K562 (cell line): Measurements from ENCODE around the gene RPH3AL. TPM values are rescaled to one million over a fixed set of nuclear protein-coding genes. Genes with fewer than 3 reads are reported as not detected.
A peak's percentile ranks its signal among the peaks of the same experiment; 100 is the strongest.

Experiments
- ATAC-seq: fragments of 200-7000 bp; cut with Tn5 transposase; 3 replicates; pipeline ENCODE4 v1.9.1; 2020; ENCODE audit warnings: moderate library complexity
- BruUV-seq: library from RNA; stranded (reverse); fragments of 400-500 nt; replicated peaks from 2 replicates; lab custom pipeline; 2021; lab: Mats Ljungman, UMichigan
- CTCF ChIA-PET: fragments of 300-600 bp; formaldehyde crosslinking; extraction: SDS; loops from one replicate; lab custom pipeline; 2021; ENCODE audit warnings: low intra/inter-chr PET ratio; lab: Yijun Ruan, JAX
- POLR2A ChIA-PET: fragments of 300-600, 350-650 bp; sonication (Branson Sonifier 250); formaldehyde crosslinking; extraction: SDS; loops from one replicate; lab custom pipeline; 2021; ENCODE audit warnings: antibody characterized with exemption, inconsistent platforms; lab: Yijun Ruan, JAX
- DNase-seq, 4 experiments: peaks; one replicate each; pipeline versions ENCODE4 v3.0.0 to v3.0.0-alpha.2; 2011 to 2018; ENCODE audit warnings: low spot score in 3 of 4, mixed read lengths in 3 of 4; ENCODE audit errors: extremely low read depth in 1 of 4
- FAIRE-seq: peaks from 2 replicates; lab custom pipeline; 2011; peaks lifted over from hg19 to GRCh38; lab: Jason Lieb, UNC
- H2AFZ ChIP-seq: 2 replicates; pipeline ENCODE4 v1.6.0; 2011; ENCODE audit warnings: low read depth, low read length, control low read depth, inconsistent platforms
- H3K27ac ChIP-seq: fragments of 200-600 bp; 3 replicates; pipeline ENCODE4 v1.8.0; 2011; ENCODE audit warnings: low read depth, mild to moderate bottlenecking, control low read depth, inconsistent platforms, low read length, moderate library complexity, mixed read lengths; ENCODE audit errors: extremely low read depth
- H3K27me3 ChIP-seq, 2 experiments: fragments of 300-600 bp in 1 of 2; 2 replicates in 1 of 2; 3 replicates in 1 of 2; pipeline versions ENCODE4 v1.6.0 to v1.8.0; 2011; ENCODE audit warnings: inconsistent platforms in 2 of 2, low read length in 2 of 2, mild to moderate bottlenecking in 1 of 2, mixed read lengths in 1 of 2, moderate library complexity in 1 of 2; ENCODE audit not compliant: control insufficient read depth in 2 of 2, insufficient read depth in 2 of 2
- H3K36me3 ChIP-seq: fragments of 300-600 bp; 3 replicates; pipeline ENCODE4 v1.8.0; 2011; ENCODE audit warnings: mild to moderate bottlenecking, low read length, inconsistent platforms; ENCODE audit not compliant: control insufficient read depth, insufficient read depth
- H3K4me1 ChIP-seq, 2 experiments: fragments of 200-600 bp in 1 of 2; replicated peaks in 1 of 2; 2 replicates in 1 of 2; 3 replicates in 1 of 2; pipeline versions ENCODE4 v1.5.1 to v1.8.0; 2011; ENCODE audit warnings: inconsistent platforms in 2 of 2, low read length in 2 of 2, mild to moderate bottlenecking in 1 of 2, mixed read lengths in 1 of 2, moderate library complexity in 1 of 2; ENCODE audit not compliant: control insufficient read depth in 2 of 2, insufficient read depth in 2 of 2
- H3K4me2 ChIP-seq: 2 replicates; pipeline ENCODE4 v1.6.1; 2011; ENCODE audit warnings: low read length, control low read depth, inconsistent platforms, mixed read lengths; ENCODE audit not compliant: insufficient read depth
- H3K4me3 ChIP-seq: fragments of 200-600 bp; sonication (generic), shearing (Covaris generic); 2 replicates; pipeline ENCODE4 v1.5.1; 2016; ENCODE audit warnings: control low read depth, inconsistent platforms
- H3K79me2 ChIP-seq: fragments of 200-600 bp; 3 replicates; pipeline ENCODE4 v1.8.0; 2011; ENCODE audit warnings: low read length, inconsistent platforms; ENCODE audit not compliant: control insufficient read depth, insufficient read depth
- H3K9ac ChIP-seq, 2 experiments: 2 replicates each; pipeline versions ENCODE4 v1.6.0 to v1.6.1; 2011; ENCODE audit warnings: low read depth in 2 of 2, low read length in 2 of 2, control low read depth in 1 of 2, inconsistent platforms in 1 of 2, mild to moderate bottlenecking in 1 of 2, mixed read lengths in 1 of 2; ENCODE audit not compliant: insufficient read depth in 1 of 2
- H3K9me1 ChIP-seq: one replicate; pipeline ENCODE4 v1.6.0; 2011; ENCODE audit warnings: inconsistent platforms, mild to moderate bottlenecking, low read length, moderate library complexity; ENCODE audit not compliant: control insufficient read depth, insufficient read depth
- H3K9me3 ChIP-seq: replicated peaks from 2 replicates; pipeline ENCODE4 v1.5.1; 2011; ENCODE audit warnings: low read depth, low read length, inconsistent platforms; ENCODE audit not compliant: control insufficient read depth, insufficient read depth
- H4K20me1 ChIP-seq: replicated peaks from 2 replicates; pipeline ENCODE4 v1.6.1; 2011; ENCODE audit warnings: low read length, inconsistent platforms, mixed read lengths; ENCODE audit not compliant: control insufficient read depth, insufficient read depth
- CHD2 ChIP-seq: IDR thresholded peaks from 2 replicates; pipeline ENCODE4 v1.6.1; 2011; ENCODE audit warnings: low read depth, low read length
- MCM7 ChIP-seq, 2 experiments: fragments of 450-650 bp; IDR thresholded peaks; 2 replicates each; pipeline ENCODE4 v1.6.1; 2016 to 2018
- SMARCA4 ChIP-seq: fragments of 450-650 bp; IDR thresholded peaks from 2 replicates; pipeline ENCODE4 v1.6.1; 2016
- THAP12 ChIP-seq: fragments of 250-450 bp; sonication (Bioruptor Pico); IDR thresholded peaks from 2 replicates; pipeline ENCODE4 v1.9.0; 2021; ENCODE audit warnings: mild to moderate bottlenecking, inconsistent platforms
- TSHZ1 ChIP-seq: fragments of 250-450 bp; sonication (Bioruptor Pico); IDR thresholded peaks from 2 replicates; pipeline ENCODE4 v1.4.0; 2020; ENCODE audit warnings: mild to moderate bottlenecking, moderate library complexity
- ZFP36 ChIP-seq: fragments of 150-350 bp; IDR thresholded peaks from 2 replicates; pipeline ENCODE4 v1.6.1; 2018; ENCODE audit warnings: low read length, low read depth; ENCODE audit not compliant: partially characterized antibody
- ZKSCAN8 ChIP-seq: fragments of 200-800 bp; sonication (Bioruptor generic); IDR thresholded peaks from 2 replicates; pipeline ENCODE4 v1.6.1; 2016; ENCODE audit warnings: missing genetic modification characterization, missing compliant biosample characterization
- WGBS: fragments of 100-300 bp; shearing (Covaris generic); methylation state at CpG from one replicate; pipeline ENCODE4 v1.1.6; 2016; ENCODE audit warnings: low coverage, mixed read lengths; ENCODE audit not compliant: insufficient coverage; ENCODE audit errors: missing lambda C conversion rate; 5-methylcytosine and 5-hydroxymethylcytosine counted together
- in situ Hi-C: fragments of 300-500 bp; cut with MboI; formaldehyde crosslinking; loops from 4 replicates; pipeline ENCODE4 v1.15.0; 2018; ENCODE audit warnings: inconsistent platforms, mixed read lengths
- intact Hi-C: fragments of 100-400 bp; cut with micrococcal nuclease; formaldehyde crosslinking; loops from 2 replicates; pipeline ENCODE4 v1.14.2; 2022
- polyA plus RNA-seq, 8 experiments: library from polyadenylated mRNA; depleted of rRNA in 4 of 8; stranded (reverse) in 5 of 8; unstranded in 3 of 8; fragments of >200 nt; fragmentation: Nextera tagmentation in 2 of 8; fragmentation: Illumina TruSeq in 1 of 8; extraction: Ambion mirVana in 2 of 8; extraction: Trizol in 1 of 8; gene quantifications; 2 replicates each; pipeline versions ENCODE4 v1.2.1 to v1.2.3, GENCODE V29; 2011 to 2014; ENCODE audit warnings: inconsistent platforms in 1 of 8, missing spikeins in 1 of 8
- total RNA-seq, 7 experiments: library from RNA; depleted of rRNA in 6 of 7; stranded (reverse); fragments of >200 nt in 6 of 7; fragmentation: Illumina TruSeq in 2 of 7; extraction: Trizol in 2 of 7; gene quantifications; 2 replicates each; pipeline versions ENCODE4 v1.2.1 to v1.2.3, GENCODE V29; 2011 to 2021; ENCODE audit warnings: low replicate concordance in 1 of 7

RPH3AL gene
- total and polyA plus RNA-seq, 9 of the 15 experiments (the other 6 are each of a cell fraction or from before 2014, with no cell fraction given) = 0.18 to 1.7 (median 0.39) TPM

GRCh38 chr17:278676-279059, 73.9 kb downstream of the RPH3AL start:
- H2AFZ ChIP-seq = no peak overlapping the region
- no peak overlapping the region for H3K4me2 ChIP-seq
- H3K4me1 ChIP-seq = no peaks in the 10 kb centered on the region; a peak in 1 of 5 replicates
- 0% methylated on average over 5 of the region's 5 CpGs for WGBS
- intact Hi-C loops = no loop called here
- FAIRE-seq (no peak), ATAC-seq (no peak), DNase-seq (no peak)
- H3K27ac ChIP-seq = no peak overlapping the region
- H3K27me3 ChIP-seq = peaks cover 2 to 28% of the 10 kb centered on the region in 2 experiments; a peak in 2 of 5 replicates
- POLR2A ChIA-PET = no interaction called here
- BruUV-seq = no TSS peak
- no peaks in the 10 kb centered on the region for H4K20me1 ChIP-seq
- no peak overlapping the region for H3K9ac ChIP-seq
- H3K9me3 ChIP-seq = no peaks in the 10 kb centered on the region
- in situ Hi-C loops = no loop called here
- H3K9me1 ChIP-seq = no peaks in the 10 kb centered on the region
- CTCF ChIA-PET = no interaction called here
- H3K79me2 ChIP-seq = no peaks in the 10 kb centered on the region
- no peak for TF ChIP-seq THAP12 (CRISPR knock-in tag)
- H3K4me3 ChIP-seq = no peak overlapping the region
- no peaks in the 10 kb centered on the region for H3K36me3 ChIP-seq

GRCh38 chr17:278055-278675, 74.4 kb downstream of the RPH3AL start:
- ChIA-PET POLR2A (no interaction called here), CTCF (no interaction called here)
- H3K27me3 ChIP-seq = peaks cover 2 to 23% of the 10 kb centered on the region in 2 experiments; a peak in 2 of 5 replicates
- no peaks in the 10 kb centered on the region for H3K79me2 ChIP-seq
- TF ChIP-seq CHD2 = peak; percentile 67; the same call in 1 of the 2 replicates
- peak; percentile 61 for TF ChIP-seq ZFP36
- TF ChIP-seq ZKSCAN8 (CRISPR knock-in tag) = no peak
- TF ChIP-seq SMARCA4 = no peak
- TF ChIP-seq MCM7 (IDR thresholded peaks at IDR 0.05) = no peak
- no peak for TF ChIP-seq TSHZ1 (CRISPR knock-in tag)
- H3K4me1 ChIP-seq = no peaks in the 10 kb centered on the region; a peak in 1 of 5 replicates
- no peak overlapping the region for H3K4me2 ChIP-seq
- H4K20me1 ChIP-seq = no peaks in the 10 kb centered on the region
- ATAC-seq = no peak
- in situ Hi-C loops = no loop called here
- BruUV-seq = no TSS peak
- H3K9me1 ChIP-seq = no peaks in the 10 kb centered on the region
- H3K4me3 ChIP-seq = no peak overlapping the region
- intact Hi-C loops = no loop called here
- FAIRE-seq = no peak
- H3K9ac ChIP-seq = no peak overlapping the region
- no peak overlapping the region for H3K27ac ChIP-seq
- whole genome bisulfite sequencing = 6% methylated on average over 10 of the region's 12 CpGs
- H3K9me3 ChIP-seq = no peaks in the 10 kb centered on the region
- H3K36me3 ChIP-seq = no peaks in the 10 kb centered on the region
- no peak overlapping the region for H2AFZ ChIP-seq
- no peak for DNase-seq
